ENCODE results near the gene TNFRSF18.
"Not testable (repeated sequence)": the region's sequence is repeated elsewhere in the genome, so short reads cannot be mapped to it uniquely, and the experiment has no call there.

The TNFRSF18 gene

DNA sequence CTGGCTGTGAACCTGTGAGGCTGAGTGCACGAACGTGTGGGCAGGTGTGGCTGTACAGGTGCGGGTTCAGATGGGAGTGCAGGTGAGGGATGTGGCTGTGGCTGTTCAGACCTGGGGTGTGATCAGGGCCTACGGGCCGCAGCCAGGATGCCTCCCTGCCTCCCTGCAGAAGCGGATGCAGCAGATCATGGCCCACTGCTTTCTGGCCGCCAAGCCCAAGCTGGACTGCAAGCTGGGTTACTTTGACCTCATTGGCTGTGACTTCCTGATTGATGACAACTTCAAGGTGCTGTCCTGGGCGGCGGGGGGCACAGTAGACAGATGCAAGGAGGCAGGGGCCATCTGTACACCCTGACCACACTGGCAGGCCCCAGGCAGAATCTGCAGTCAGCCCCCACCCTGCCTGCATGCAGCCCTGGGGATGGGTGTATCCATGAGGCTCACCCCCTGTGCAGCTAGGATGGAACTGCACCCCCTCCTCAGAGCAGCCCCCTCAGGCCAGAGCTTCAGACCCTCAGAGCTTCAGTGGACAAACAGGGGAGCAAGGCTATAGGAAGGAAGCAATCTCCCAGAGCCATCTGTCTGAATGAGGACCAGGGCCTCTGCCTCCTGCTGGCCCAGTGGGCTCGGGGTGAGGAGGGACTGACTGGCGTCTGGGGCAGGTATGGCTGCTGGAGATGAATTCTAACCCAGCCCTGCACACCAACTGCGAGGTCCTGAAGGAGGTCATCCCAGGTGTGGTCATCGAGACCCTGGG, 9.8 kb downstream of the TNFRSF18 start:
- DNase-seq, result no peak

DNA sequence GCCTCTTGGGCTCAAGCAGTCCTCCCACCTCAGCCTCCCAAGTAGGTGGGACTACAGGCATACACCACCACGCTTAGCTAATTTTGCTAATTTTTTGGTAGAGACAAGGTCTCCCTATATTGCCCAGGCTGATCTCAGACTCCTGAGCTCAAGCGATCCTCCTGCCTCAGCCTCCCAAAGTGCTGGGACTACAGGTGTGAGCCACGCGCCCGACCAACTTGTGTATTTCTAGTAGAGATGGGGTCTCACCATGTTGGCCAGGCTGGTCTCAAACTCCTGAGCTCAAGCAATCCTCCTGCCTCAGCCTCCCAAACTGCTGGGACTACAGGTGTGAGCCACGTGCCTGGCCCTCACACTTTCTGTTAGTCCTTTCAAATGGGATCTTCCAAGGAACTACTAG, 10.7 kb downstream of the TNFRSF18 start:
- not testable (repeated sequence) for DNase-seq

DNA sequence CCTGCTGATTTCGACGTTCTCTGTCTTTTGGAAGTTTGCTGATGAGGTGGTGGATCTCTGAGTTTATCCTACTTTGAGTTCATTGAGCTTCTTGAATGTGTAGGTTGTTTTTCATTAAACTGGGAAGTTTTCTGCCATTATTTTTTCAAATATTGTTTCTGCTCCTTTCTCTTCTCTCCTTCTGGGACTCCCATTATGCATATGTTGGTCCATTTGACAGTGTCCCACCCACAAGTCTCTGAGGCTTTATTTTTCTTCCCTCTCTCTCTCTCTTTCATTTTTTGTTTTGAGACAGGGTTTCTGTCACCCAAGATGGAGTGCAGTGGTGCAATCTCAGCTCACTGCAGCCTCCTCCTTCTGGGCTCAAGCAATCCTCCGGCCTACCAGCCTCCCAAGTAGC, 11.7 kb downstream of the TNFRSF18 start:
- no peak for DNase-seq

DNA sequence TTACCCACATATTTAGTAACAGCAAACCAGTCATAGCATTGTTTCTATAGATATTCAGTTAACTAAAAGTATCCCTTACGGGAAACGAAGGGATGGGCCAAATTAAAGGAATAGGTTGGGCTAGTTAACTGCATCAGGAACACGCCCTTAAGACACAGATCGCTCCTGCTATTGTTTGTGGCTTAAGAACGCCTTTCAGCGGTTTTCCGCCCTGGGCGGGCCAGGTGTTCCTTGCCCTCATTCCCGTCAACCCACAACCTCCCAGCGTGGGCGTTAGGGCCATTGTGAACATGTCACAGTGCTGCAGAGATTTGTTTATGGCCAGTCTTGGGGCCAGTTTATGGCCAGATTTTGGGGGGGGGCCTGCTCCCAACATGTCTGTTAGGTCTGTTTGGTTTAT, 14.7 kb downstream of the TNFRSF18 start:
- no peak for DNase-seq

DNA sequence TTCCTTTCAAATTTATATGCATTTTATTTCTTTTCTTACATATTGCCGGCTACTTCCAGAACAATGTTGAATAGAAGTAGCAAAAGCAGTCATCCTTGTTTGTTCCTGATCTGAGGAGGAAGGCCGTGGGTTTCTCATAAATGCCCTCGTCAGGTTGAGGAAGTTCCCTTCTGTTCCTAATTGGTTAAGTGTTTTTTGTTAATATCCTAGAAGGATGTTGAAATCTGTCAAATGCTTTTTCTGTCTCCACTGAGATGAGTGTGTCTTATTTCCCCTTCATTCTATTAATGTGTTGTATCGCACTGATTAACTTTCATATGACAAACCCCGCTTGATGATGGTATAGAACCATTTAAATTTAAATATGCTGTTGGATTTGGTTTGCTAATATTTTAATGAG, 17.3 kb downstream of the TNFRSF18 start:
- DNase-seq, result no peak

DNA sequence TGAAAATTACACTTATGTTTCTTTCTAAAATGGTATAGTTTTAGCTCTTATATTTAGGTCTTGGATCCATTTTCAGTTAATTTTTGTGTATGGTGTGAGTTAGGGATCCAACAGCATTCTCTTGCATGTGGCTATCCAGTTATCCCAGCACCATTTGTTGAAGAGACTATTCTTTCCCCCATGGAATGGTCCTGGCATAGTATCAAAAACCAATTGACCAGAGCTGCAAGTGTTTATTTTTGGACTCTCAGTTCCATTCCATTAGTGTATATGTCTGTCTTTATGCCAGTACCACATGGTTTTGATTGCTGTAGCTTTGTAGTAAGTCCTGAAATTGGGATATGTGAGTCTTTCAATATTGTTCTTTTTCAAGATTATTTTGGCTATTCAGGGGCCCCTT, 18.5 kb downstream of the TNFRSF18 start:
- DNase-seq, result no peak

DNA sequence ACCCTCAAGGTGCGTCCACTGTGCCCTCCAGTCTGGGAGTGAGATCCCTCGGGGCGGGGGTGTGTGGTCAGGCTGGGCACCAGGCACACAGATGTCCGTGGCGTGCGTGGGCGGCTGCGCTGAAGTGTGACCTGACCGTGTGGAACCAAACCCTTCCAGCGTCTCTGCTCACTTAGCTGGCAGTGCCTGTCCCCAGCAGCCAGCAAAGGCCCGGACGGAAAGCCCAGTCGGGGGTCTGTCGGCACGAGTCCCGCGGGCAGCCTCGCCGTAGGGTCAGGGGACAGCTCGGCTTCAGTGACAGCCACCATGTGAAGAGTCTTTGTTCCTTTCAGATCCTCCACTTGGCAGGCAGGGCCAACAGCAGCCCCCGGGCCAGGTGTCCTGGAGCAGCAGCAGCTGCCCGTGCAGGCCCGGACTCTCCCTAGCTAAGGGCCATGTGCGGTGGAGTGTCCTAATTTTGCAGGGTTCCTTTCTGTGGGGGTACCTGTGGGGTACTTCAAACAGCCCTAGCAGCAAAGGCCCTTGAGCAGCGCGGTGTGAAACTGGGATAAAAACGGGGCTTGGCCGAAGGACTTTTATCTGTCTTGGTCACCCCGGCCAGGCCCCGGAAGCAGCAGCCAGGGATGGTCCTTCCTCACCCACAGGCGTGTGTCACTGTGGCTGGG, 21.2 kb downstream of the TNFRSF18 start:
- no peak for DNase-seq

DNA sequence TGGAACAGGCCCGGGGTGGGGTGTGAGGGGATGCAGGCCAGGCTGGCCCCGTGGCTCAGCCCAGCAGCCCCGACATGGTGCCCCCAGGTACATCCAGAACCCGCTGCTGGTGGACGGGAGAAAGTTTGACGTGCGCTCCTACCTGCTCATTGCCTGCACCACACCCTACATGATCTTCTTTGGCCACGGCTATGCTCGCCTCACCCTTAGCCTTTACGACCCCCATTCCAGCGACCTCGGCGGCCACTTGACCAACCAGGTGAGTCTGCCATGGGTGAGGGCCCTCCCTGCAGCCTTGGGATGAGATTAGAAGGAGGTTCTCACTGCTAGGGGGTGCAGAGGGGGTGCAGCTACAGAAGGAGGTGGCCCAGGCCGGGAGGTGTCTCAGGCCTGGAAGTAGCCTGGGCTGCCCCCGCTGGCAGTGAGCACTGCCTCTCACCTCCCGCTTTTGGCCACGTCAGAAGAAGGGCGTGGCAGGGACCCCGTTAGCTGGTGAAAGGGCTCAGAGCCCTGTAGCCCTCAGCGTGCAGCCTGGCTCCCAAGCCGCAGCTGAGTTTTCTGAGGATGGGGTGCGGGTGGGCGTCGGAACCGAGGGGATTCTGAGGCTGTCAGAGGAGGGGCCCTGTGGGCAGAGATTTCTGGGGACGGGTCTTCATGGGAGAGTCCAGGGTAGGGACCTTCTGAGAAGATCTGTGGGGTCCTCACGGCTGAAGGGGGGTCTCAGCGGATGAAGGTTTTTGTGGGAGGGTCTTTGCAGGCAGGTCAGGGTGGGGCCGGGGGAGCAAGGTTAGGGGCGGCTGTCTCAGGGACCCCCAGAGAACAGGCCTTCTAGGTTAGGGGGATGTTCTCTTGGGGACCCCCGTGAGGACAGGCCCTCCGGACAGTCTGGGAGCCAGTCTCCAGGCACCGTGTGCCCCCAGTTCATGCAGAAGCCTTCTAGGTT, 22.3 kb downstream of the TNFRSF18 start:
- no peak for DNase-seq

DNA sequence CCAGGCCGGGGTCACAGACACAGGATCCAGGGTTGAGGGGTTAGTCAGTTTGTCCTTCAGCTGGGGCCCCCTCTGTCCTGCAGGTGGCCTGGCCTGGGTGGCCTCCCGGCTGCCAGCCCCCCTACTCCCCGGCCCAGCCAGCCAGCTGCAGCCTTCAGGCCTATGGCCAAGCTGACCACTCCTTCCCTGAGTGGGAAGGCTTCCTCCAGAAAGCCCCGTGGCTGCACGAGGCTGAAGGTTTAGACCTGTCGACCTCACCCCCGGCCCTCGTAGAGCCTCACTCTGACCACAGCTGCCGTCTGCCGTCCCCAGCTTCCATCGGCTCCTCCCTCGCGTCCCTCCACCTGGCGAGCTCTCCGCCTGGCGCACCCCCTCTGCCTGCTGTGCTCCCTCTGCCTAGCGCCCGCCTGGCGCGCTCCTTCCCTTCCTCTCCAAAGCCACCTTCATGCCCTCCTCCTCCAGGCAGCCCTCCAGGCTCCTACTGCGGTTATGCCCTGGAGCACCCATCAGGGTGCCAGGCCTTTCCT, 23.1 kb downstream of the TNFRSF18 start:
- DNase-seq, result no peak

DNA sequence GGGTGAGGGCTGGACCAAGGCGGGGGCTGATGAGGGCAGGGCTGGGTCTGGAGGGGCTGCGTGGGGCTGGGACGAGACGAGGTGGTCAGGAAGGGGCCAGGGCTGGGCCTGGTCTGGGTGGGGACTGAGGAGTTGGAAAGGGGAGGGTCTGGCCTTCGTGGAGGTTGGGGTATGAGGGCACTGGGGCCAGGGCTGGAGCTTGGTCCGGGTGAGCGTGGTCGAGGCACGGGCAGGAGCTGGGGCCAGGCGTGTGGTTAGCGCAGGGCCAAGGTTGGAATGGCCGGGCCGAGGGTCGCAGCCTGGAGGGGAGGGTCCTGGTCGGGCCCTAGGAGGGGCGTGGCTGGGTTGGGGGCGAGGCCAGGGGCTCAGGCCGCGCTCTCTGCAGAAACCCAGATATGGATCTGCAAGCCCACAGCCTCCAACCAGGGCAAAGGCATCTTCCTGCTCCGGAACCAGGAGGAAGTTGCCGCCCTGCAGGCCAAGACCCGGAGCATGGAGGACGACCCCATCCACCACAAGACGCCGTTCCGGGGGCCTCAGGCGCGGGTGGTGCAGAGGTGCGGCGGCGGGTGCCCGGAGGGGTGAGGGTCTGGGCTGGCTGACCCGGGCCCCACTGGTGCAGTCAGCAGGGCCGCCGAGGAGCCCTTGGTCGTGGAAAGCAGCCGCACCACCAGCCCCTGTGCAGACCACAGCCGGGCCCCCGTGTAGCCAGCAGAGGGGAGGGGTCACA, 23.7 kb downstream of the TNFRSF18 start:
- no peak for DNase-seq

DNA sequence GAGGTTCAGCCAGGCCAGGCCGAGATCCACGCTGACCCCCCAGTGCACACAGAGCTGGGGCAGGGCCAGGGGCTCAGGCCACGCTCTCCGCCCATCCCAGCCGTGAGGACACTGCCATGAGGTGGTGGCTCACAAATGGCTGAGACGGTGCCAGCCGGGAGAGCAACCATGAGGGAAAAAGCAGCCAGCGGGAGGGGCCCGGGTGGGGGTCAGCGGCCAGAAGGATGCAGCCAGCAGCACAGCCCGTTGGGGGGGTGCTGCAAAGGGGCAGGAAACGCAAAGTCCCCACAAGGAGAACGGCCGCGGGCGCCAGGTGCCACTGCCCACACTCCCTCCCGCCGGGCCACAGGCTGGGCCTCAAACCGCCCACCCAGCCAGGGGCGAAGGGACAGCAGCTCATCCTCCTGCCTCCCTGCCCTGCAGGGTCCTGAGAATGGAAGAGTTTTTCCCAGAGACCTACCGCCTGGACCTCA, 24.4 kb downstream of the TNFRSF18 start:
- DNase-seq, result no peak

DNA sequence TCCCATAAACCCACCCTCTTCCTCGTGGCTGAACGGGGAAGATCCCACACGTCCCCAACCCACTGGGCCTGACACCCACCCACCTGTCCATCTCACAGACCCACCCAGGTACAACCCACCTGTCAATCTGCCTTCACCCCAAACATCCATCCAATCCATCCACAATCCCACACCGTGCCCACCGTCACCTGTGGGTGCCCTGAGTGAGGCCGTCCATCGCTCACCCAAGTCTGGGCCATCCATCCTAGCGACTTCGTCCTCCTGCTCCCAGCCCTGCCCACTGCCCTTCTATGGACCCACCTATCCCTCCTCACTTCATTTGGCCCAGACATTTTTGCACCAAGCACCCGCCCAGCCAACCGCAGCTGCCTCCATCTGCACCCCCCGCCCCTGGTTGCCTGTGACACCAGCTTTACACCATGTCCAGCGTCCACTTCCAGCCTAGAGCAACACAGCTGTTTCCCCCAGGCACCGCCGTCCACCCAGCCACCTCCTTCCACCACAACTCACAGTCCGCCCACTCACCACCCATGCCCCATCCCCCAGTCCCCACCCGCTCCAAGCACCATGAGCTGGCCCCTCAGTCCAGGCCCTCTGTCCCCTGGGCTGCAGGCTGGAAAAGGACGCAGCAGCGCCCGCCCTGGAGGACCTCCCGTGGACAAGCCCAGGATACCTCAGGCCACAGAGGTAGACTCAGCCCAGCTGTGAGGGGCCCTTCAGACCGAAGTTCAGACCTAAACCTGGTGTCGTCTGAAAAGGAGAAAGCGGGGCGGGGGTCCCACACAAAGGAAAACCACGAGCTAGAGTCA, 25.1 kb downstream of the TNFRSF18 start:
- DNase-seq, result no peak

DNA sequence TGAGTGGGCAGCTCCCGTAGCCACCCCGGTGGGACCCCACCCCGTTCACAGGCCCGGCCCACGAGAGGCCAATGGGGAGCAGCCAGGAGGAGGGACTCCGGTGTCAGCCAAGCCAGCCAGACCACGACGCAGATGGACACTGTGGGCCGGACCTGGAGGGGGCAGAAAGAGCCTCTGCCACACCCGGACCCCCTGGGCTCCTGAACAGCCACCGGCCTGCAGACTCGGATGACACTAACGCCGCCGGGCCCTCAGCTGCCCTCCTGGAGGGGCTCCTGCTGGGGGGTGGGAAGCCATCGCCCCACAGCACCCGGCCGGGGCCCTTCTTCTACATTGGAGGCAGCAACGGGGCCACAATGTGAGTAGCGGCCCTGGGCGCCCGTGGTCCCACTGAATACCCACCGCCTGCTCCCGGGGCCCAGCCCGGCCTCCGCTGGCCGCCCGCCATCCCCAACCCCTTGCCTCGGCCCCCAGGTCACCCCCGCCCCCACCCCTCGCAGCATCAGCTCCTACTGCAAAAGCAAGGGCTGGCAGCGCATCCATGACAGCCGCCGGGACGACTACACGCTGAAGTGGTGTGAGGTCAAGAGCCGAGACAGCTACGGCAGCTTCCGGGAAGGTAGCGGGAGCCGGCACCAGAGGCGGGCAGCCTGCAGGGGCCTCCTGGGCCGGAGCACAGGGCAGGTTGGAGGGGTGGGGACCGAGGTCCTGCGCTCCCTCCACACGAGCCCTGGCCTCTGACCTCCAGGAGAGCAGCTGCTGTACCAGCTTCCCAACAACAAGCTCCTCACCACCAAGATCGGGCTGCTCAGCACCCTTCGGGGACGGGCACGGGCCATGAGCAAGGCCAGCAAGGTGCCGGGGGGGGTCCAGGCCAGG, 26.2 kb downstream of the TNFRSF18 start:
- DNase-seq, result no peak

DNA sequence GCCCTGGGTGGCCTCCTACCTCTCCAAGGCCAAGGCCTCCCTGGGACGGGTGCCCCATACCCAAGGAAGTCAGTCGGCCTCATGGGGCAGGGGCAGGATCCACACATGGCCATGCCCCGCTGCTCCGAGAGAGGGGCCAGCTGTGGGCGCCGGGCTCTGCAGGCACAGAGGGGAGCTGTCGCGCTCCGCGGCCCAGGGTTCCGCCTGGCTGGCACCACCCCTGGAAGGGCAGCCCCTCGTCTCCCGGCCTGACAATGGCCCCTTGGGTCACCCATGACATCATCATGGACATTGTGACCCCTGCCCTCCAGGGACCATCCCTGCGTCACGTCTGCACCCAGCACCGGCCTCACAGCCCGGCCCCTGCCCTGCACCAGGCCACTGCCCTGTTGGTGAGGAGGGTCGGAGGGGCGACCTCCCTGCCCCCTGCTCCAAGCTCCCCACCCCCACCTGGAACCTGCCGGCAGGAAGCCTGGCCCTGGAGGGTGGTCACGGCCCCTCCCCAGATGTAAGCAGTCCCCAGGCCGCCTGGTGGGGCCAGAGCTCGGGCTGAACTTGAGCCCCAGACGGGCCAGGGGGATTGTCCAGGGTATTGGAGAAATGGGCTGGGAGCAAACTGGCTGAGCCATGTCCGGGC, 26.9 kb downstream of the TNFRSF18 start:
- no peak for DNase-seq

DNA sequence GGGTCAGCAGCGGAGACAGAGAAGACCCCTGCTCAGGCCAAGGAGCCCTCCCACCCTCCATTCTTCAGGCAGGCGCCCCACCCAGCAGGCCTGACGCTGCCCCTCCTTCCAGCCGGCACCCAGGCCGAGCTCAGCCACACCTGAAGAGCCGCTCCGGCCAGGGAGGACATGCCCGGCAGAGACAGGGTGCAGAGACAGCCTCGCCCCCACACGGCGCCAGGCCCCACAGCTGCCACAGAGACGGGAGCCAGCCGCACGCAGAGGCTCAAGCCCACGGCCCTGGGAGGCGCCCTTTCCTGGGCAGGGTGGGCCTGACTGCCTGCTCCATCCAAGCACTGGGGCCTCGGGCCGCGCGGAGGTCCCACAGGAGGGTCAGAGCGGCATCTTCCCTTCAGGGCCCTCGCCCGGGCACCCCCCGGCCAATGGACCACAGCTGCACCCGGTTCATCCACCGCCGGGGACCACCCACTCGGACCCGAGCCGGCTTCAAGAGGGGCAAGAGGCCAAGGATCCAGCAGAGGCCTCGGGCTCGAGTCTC, 27.5 kb downstream of the TNFRSF18 start:
- DNase-seq, result no peak

DNA sequence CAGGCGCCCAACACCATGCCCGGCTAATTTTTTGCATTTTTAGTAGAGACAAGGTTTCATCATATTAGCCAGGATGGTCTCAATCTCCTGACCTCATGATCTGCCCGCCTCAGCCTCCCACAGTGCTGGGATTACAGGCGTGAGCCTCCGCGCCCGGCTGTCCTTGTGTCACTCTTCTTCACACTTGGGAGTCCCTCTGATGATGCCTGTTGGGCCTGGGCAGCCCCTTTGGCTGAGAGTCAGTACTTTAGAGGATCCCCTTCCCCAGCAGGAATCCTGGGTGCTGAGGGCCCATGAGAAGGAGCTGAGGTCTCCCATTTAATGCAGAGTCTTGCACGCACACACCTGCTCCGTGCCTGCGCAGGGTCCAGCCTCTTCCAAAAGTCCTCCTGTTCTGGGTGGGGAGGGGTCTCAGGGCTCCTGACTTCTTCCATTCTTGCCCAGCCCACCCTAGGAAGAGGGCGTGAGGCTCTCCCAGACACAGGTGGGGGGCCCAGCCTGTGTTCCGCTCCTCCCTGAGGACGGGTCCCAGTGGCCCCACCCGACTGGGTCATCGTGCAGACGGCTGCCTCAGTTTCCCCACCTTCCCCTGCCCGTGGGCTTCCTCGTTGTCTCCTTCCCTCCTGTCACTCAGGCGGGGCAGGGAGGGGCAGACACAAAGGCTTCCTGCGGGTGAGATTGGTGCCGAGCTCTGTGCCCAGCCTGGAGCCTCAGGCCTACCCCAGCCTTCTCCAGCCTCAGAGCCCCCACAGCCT, 28.8 kb downstream of the TNFRSF18 start:
- no peak for DNase-seq

DNA sequence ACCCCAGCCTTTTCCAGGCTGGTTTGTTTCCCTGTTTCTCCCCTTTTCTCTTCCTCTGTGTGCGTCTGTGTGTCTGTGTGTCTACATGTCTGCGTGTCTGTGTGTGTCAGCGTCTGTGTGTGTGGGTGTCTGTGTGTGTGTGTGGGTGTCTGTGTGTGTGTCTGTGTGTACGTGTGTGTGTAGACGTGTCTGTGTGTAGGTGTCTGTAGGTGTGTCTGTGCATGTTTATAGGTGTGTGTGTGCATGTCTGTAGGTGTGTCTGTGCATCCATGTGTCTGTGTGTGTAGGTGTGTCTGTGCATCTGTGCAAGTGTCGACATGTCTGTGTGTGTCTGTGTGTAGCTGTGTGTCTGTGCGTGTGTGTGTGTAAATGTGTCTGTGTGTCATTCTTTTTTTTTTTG, 29.5 kb downstream of the TNFRSF18 start:
- no peak for DNase-seq

DNA sequence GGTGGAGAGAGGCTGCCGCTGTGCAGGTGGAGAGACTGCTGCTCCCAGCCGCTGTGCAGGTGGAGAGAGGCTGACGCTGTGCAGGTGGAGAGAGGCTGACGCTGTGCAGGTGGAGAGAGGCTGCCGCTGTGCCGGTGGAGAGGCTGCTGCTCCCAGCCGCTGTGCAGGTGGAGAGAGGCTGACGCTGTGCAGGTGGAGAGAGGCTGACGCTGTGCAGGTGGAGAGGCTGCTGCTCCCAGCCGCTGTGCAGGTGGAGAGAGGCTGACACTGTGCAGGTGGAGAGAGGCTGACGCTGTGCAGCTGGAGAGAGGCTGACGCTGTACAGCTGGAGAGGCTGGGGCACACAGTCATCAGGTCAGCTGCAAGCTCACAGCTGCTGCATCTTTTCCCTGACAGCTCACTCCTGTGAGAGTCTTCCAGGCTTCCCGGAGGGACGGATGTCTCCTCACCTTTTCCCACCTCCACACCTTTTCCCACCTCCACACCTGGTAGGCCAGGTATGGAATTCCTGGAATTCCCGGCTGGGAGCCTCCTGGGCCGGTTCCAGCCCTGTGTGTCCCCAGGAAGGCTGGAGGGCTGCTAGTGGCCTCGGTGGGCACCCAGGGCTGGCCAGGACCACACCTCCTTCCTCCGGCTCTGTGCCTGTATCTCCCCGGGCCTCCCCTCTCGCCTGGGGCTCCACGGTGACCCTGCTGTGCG, 30.2 kb downstream of the TNFRSF18 start:
- DNase-seq, result not testable (repeated sequence)
